DOHH2 (cell line): ENCODE data around the gene MCF2L.
A peak's percentile ranks its signal among the peaks of the same experiment; 100 is the strongest.

Source experiments
- H3F3A ChIP-seq: fragments of 200-600 bp; sonication (generic), shearing (Covaris generic); 2 replicates; pipeline ENCODE4 v1.6.0; 2016; ENCODE audit warnings: antibody characterized with exemption, mild to moderate bottlenecking; ENCODE audit not compliant: control insufficient read depth, insufficient read depth
- H3K27ac ChIP-seq: fragments of 200-600 bp; sonication (generic); 2 replicates; pipeline ENCODE4 v1.5.1; 2014; ENCODE audit warnings: low read depth, mild to moderate bottlenecking, low read length, moderate library complexity
- H3K27me3 ChIP-seq: fragments of 200-600 bp; sonication (generic); 2 replicates; pipeline ENCODE4 v1.6.1; 2014; ENCODE audit warnings: mild to moderate bottlenecking, low read length, mixed read lengths; ENCODE audit not compliant: control insufficient read depth
- H3K36me3 ChIP-seq: fragments of 200-600 bp; sonication (generic); 2 replicates; pipeline ENCODE4 v1.6.1; 2014; ENCODE audit warnings: mild to moderate bottlenecking, low read length, moderate library complexity, mixed read lengths; ENCODE audit not compliant: control insufficient read depth
- H3K4me1 ChIP-seq: fragments of 200-600 bp; sonication (generic); 2 replicates; pipeline ENCODE4 v1.6.1; 2014; ENCODE audit warnings: mild to moderate bottlenecking, low read length, mixed read lengths; ENCODE audit not compliant: control insufficient read depth
- H3K4me2 ChIP-seq: fragments of 200-600 bp; sonication (generic); 2 replicates; pipeline ENCODE4 v1.6.0; 2014; ENCODE audit warnings: mild to moderate bottlenecking, low read length, moderate library complexity
- H3K4me3 ChIP-seq: fragments of 200-600 bp; sonication (generic); 2 replicates; pipeline ENCODE4 v1.5.1; 2014; ENCODE audit warnings: mild to moderate bottlenecking, low read length, mixed read lengths
- H3K79me2 ChIP-seq: fragments of 200-600 bp; sonication (generic); 2 replicates; pipeline ENCODE4 v1.6.1; 2014; ENCODE audit warnings: mild to moderate bottlenecking, low read length, mixed read lengths; ENCODE audit not compliant: control insufficient read depth
- H3K9me2 ChIP-seq: fragments of 200-600 bp; sonication (generic); replicated peaks from 2 replicates; pipeline ENCODE4 v1.6.1; 2014; ENCODE audit warnings: mild to moderate bottlenecking, low read length, mixed read lengths; ENCODE audit not compliant: control insufficient read depth
- H3K9me3 ChIP-seq: fragments of 200-600 bp; sonication (generic); 2 replicates; pipeline ENCODE4 v1.6.1; 2014; ENCODE audit warnings: antibody characterized with exemption, low read length, mixed read lengths; ENCODE audit not compliant: control insufficient read depth, insufficient read depth
- H4K20me1 ChIP-seq: fragments of 200-600 bp; sonication (generic); 2 replicates; pipeline ENCODE4 v1.6.0; 2014; ENCODE audit warnings: low read depth, mild to moderate bottlenecking, antibody characterized with exemption, low read length, moderate library complexity; ENCODE audit not compliant: control insufficient read depth, insufficient read depth
- CTCF ChIP-seq: fragments of 200-600 bp; sonication (generic); IDR thresholded peaks from one replicate; pipeline ENCODE4 v1.5.1; 2014; ENCODE audit warnings: antibody characterized with exemption, mild to moderate bottlenecking, low read depth, low read length; ENCODE audit not compliant: poor library complexity, severe bottlenecking
- EZH2phosphoT487 ChIP-seq: fragments of 200-600 bp; sonication (generic); IDR thresholded peaks from 2 replicates; pipeline ENCODE4 v1.6.1; 2017; ENCODE audit warnings: borderline replicate concordance, mild to moderate bottlenecking, antibody characterized with exemption, low read length, moderate library complexity, mixed read lengths

The MCF2L gene

GRCh38 chr13:113123226-113124201 lies 154.5 kb downstream of the MCF2L start:
- Histone ChIP-seq H3K9me2 (no peaks in the 10 kb centered on the region), H3K4me1 (no peaks in the 10 kb centered on the region), H3F3A (no peaks in the 10 kb centered on the region), H3K79me2 (no peaks in the 10 kb centered on the region), H4K20me1 (no peaks in the 10 kb centered on the region), H3K4me3 (no peak overlapping the region), H3K9me3 (no peaks in the 10 kb centered on the region), H3K27ac (no peak overlapping the region), H3K36me3 (no peaks in the 10 kb centered on the region), H3K27me3 (no peaks in the 10 kb centered on the region), H3K4me2 (no peak overlapping the region)
- TF ChIP-seq EZH2phosphoT487 (no peak), CTCF (peak; percentile 39)

DNA sequence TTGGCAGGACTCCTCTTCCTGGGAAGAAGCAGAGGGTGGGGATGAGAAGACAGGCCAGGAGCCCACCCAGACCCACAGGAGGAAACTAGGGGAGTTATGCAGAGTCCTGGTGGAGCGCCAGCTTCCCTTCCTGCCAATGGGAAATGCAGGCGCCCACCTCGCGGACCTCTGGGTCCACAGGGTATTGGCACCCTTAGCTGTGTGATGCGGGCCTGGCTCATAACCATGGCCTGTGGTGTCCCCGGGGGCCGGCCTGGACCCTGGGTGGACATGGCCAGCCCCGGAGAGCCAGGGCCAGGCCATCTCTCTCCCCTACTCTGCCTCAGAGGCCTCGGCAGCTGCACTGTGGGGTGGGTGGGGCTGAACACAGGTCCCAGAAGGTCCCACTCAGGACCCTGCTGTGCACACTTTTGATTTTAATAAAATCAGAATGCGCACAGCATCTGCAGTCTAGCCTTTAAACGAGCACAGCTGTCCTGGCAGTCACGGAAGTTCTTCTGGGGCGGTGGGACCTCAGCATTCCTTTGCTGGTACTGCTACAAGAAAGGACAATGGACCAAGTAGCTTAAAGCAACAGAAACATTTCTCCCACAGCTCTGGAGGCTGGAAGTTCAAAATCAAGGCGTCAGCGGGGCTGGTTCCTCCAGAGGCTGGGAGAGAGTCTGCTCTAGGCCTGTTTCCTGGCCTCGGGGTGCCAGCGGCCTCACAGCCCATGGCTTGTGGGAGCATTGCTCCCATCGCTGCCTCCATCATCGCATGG lies 155.4 kb downstream of the MCF2L start:
- no peak overlapping the region for H3K27ac ChIP-seq
- H3K36me3 ChIP-seq = no peaks in the 10 kb centered on the region
- H3K9me2 ChIP-seq = no peaks in the 10 kb centered on the region
- TF ChIP-seq EZH2phosphoT487 (no peak), CTCF (no peak)
- H3K4me3 ChIP-seq = no peak overlapping the region
- no peak overlapping the region for H3K4me2 ChIP-seq
- no peaks in the 10 kb centered on the region for H3K79me2 ChIP-seq
- no peaks in the 10 kb centered on the region for H4K20me1 ChIP-seq
- H3K9me3 ChIP-seq = no peaks in the 10 kb centered on the region
- H3K4me1 ChIP-seq = no peaks in the 10 kb centered on the region
- no peaks in the 10 kb centered on the region for H3F3A ChIP-seq
- no peaks in the 10 kb centered on the region for H3K27me3 ChIP-seq

DNA sequence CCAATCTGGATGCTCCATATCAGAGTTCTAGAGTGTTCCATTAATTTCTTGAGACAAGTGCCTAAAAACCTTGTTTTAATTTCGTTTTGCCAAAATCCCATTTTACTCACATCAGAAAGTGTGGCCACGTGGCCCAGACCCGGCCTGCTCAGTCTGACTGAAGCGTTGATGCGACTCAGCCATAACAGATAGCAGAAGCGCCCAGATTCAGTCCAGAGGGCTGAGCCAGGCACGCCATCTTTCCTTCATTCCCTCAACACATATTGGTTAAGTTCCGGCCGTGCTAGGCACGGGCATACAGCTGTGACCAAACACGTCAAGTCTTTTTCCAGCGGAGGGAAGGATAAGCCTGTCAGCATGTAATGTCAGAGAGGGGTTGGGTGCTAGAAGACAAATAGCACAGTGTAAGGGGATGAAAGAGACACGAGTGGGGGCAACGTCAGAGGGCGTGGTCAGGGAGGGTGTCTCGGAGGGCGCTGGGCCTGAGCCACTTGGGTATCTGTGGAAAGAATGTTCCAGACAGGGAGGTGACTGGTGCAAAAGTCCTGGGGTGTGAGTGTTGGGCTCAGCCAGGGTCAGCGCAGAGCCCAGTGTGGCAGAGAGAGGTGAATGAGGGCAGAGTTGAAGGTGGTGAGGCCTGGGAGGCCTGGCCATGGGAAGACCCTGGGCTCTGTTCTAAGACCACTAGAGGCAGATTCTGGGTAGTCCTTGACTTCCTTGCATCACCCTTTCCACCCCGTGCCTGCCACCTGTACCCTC lies 156.7 kb downstream of the MCF2L start:
- Histone ChIP-seq H3F3A (no peaks in the 10 kb centered on the region), H3K27ac (no peak overlapping the region), H3K4me2 (no peak overlapping the region), H3K36me3 (no peaks in the 10 kb centered on the region), H3K9me2 (no peaks in the 10 kb centered on the region), H3K4me3 (no peak overlapping the region), H3K4me1 (no peaks in the 10 kb centered on the region), H4K20me1 (no peaks in the 10 kb centered on the region), H3K79me2 (no peaks in the 10 kb centered on the region), H3K9me3 (no peaks in the 10 kb centered on the region), H3K27me3 (no peaks in the 10 kb centered on the region)
- no peak for TF ChIP-seq CTCF
